Measurements from ENCODE around the gene DCP2.

The DCP2 gene

GRCh38 chr5:113048931-113049330 lies 72.3 kb downstream of the DCP2 start:
- no peak for TF ChIP-seq TAF1 (IDR thresholded peaks at IDR 0.05; ENCODE audit: borderline replicate concordance, low read depth, low read length)
- TF ChIP-seq POLR2A (IDR thresholded peaks at IDR 0.05; ENCODE audit: low read depth, low read length): no peak
- TF ChIP-seq POLR2AphosphoS5 (IDR thresholded peaks at IDR 0.05; ENCODE audit: low read depth, low read length): no peak
- FAIRE-seq: no peak
- DNase-seq (ENCODE audit: insufficient read length): no peak

- DNase-seq (ENCODE audit: insufficient read length) (no peak), FAIRE-seq (no peak)
Observed at GRCh38 chr5:113050721-113051382, 74.3 kb downstream of the DCP2 start.

DNA sequence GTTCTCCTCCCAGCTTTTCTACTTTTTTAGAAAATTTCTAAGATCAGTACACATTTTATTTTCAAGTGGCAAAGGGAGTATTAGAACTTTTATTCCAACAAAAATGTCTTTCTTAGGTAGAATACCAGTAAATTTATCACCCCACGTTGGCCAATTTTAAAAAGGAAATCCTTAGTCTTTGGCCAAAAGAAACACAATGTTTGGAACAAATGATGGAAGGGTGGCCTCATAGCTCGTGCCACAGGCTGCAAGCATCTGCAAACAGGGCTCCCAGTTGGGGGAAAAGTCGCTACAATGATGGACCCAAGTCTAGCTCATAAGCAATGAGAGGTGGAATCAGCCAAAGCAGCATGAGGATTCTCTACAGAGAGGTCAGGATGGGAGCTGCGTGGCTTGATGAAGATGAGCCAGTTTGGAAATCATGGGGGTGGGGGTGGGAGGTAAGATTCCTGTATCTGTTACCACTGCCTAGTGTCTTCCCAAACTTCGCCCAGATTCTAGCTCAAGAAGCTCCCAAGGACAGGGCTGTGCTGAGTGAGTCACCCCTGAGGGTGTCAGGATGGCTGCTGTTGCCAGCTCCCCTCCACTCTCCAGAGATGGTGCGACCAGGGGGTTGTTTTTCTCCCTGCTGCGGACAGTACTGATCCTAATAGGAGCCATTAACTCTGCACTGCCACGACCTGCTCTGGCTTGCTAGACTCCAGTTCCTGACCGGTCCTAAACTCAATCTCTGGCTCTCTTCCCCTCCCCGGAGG lies 75.6 kb downstream of the DCP2 start:
- DNase-seq (ENCODE audit: insufficient read length) (no peak), FAIRE-seq (no peak)
- no peak for TF ChIP-seq POLR2A (IDR thresholded peaks at IDR 0.05; ENCODE audit: low read depth, low read length)
- no peak for TF ChIP-seq POLR2AphosphoS5 (IDR thresholded peaks at IDR 0.05; ENCODE audit: low read depth, low read length)
- TF ChIP-seq TAF1 (IDR thresholded peaks at IDR 0.05; ENCODE audit: borderline replicate concordance, low read depth, low read length): no peak

More at GRCh38 chr5:113050721-113051382, 74.3 kb downstream of the DCP2 start:
- TF ChIP-seq TAF1 (IDR thresholded peaks at IDR 0.05; ENCODE audit: borderline replicate concordance, low read depth, low read length) (no peak), POLR2A (IDR thresholded peaks at IDR 0.05; ENCODE audit: low read depth, low read length) (no peak), POLR2AphosphoS5 (IDR thresholded peaks at IDR 0.05; ENCODE audit: low read depth, low read length) (no peak)

DNA sequence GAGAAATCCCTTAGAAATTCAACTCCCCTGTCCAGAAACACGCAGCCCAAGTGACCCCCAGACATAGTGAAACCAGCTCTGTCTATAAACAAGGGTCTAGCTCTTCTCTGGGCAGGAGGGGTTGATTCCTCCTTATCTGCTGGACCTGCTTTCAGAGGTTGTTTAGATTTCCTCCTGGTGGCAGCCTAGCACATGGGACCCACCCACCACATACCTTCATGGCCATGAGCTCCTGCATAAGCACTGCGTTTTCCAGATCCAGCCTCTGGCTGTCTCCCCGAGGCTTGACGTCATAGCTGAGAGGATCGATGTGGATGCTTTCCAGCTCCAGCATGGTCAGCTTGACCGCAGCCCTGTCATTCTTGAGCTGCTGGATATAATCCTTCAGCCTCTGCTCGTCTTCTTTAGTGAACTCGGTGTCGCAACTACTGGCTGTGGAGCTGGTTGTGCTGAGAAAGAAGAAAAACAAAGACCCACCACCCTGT lies 77.0 kb downstream of the DCP2 start:
- no peak for DNase-seq (ENCODE audit: insufficient read length)
- TF ChIP-seq TAF1 (IDR thresholded peaks at IDR 0.05; ENCODE audit: borderline replicate concordance, low read depth, low read length) (no peak), POLR2AphosphoS5 (IDR thresholded peaks at IDR 0.05; ENCODE audit: low read depth, low read length) (no peak), POLR2A (IDR thresholded peaks at IDR 0.05; ENCODE audit: low read depth, low read length) (no peak)
- FAIRE-seq: no peak

- DNase-seq (ENCODE audit: insufficient read length) (no peak), FAIRE-seq (no peak)
- TF ChIP-seq POLR2A (IDR thresholded peaks at IDR 0.05; ENCODE audit: low read depth, low read length) (no peak), POLR2AphosphoS5 (IDR thresholded peaks at IDR 0.05; ENCODE audit: low read depth, low read length) (no peak), TAF1 (IDR thresholded peaks at IDR 0.05; ENCODE audit: borderline replicate concordance, low read depth, low read length) (no peak)
Observed at GRCh38 chr5:113054899-113055298, 78.3 kb downstream of the DCP2 start.

DNA sequence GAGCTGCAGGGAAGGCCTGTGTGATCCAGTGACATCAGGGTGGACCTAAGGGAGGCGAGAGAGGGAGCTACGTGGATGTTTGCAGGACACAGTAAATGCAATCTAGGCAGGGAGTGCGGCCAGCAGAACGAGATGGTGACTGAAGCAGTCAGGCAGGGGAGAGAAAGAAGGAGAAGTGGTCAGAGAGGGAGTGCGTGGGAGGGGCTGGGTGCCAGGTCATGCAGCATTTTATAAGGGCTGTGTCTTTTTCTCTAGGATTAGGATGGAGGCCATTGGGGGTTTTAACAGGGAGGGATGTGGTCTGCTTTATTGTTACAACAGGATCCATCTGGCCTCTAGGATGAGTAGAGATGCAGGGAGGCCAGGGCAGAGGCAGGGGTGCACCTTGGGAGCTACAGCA lies 80.4 kb downstream of the DCP2 start:
- FAIRE-seq (no peak), DNase-seq (ENCODE audit: insufficient read length) (no peak)
- TF ChIP-seq TAF1 (IDR thresholded peaks at IDR 0.05; ENCODE audit: borderline replicate concordance, low read depth, low read length) (no peak), POLR2A (IDR thresholded peaks at IDR 0.05; ENCODE audit: low read depth, low read length) (no peak)

GRCh38 chr5:113057557-113057984 lies 81.0 kb downstream of the DCP2 start:
- TF ChIP-seq POLR2A (IDR thresholded peaks at IDR 0.05; ENCODE audit: low read depth, low read length) (no peak), POLR2AphosphoS5 (IDR thresholded peaks at IDR 0.05; ENCODE audit: low read depth, low read length) (no peak), TAF1 (IDR thresholded peaks at IDR 0.05; ENCODE audit: borderline replicate concordance, low read depth, low read length) (no peak)
- no peak for FAIRE-seq
- no peak for DNase-seq (ENCODE audit: insufficient read length)

- DNase-seq (ENCODE audit: insufficient read length): no peak
- no peak for TF ChIP-seq TAF1 (IDR thresholded peaks at IDR 0.05; ENCODE audit: borderline replicate concordance, low read depth, low read length)
- FAIRE-seq: no peak
Observed at GRCh38 chr5:113058269-113058668, 81.7 kb downstream of the DCP2 start.

DNA sequence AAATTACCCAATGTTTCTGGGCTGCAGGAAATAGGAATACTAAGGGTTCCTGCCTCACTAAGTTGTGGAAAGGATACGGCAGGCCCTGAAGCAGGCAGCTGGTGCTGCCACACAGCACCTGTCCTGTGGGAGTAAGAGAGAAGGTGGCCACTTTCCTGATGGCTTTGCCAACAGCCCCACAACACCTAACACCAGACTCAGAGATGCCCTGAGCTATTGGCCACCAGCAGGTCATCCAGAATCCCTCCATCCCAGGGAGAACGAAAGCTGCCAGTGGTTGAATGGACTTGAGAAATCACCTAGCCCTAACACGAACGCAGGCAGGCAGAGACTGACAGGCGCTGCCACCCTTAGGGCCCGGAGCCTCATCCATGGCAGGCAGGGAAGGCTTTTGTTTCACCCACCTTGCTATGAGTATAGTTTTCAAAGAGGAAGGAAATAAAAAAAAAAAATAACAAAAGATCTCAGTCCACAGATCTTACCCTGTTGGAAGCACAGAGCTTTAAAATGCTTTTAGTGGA lies 82.2 kb downstream of the DCP2 start:
- DNase-seq (ENCODE audit: insufficient read length) (no peak), FAIRE-seq (no peak)
- TF ChIP-seq POLR2A (IDR thresholded peaks at IDR 0.05; ENCODE audit: low read depth, low read length): no peak
- no peak for TF ChIP-seq POLR2AphosphoS5 (IDR thresholded peaks at IDR 0.05; ENCODE audit: low read depth, low read length)
- TF ChIP-seq TAF1 (IDR thresholded peaks at IDR 0.05; ENCODE audit: borderline replicate concordance, low read depth, low read length): no peak

GRCh38 chr5:113059232-113060040 lies 82.8 kb downstream of the DCP2 start:
- TF ChIP-seq POLR2A (IDR thresholded peaks at IDR 0.05; ENCODE audit: low read depth, low read length): no peak
- no peak for TF ChIP-seq TAF1 (IDR thresholded peaks at IDR 0.05; ENCODE audit: borderline replicate concordance, low read depth, low read length)
- TF ChIP-seq POLR2AphosphoS5 (IDR thresholded peaks at IDR 0.05; ENCODE audit: low read depth, low read length): no peak
- DNase-seq (ENCODE audit: insufficient read length) (no peak), FAIRE-seq (no peak)

GRCh38 chr5:113060408-113061025 lies 83.9 kb downstream of the DCP2 start:
- TF ChIP-seq TAF1 (IDR thresholded peaks at IDR 0.05; ENCODE audit: borderline replicate concordance, low read depth, low read length) (no peak), POLR2AphosphoS5 (IDR thresholded peaks at IDR 0.05; ENCODE audit: low read depth, low read length) (no peak), POLR2A (IDR thresholded peaks at IDR 0.05; ENCODE audit: low read depth, low read length) (no peak)
- DNase-seq (ENCODE audit: insufficient read length) (no peak), FAIRE-seq (no peak)

All from GM12892 (cell line).